ENCODE measurements around the gene CAMTA1.
A peak's percentile ranks its signal among the peaks of the same experiment; 100 is the strongest.
"Not testable (repeated sequence)": the region's sequence is repeated elsewhere in the genome, so short reads cannot be mapped to it uniquely, and the experiment has no call there.

The CAMTA1 gene

GRCh38 chr1:7587773-7588456 lies 802.7 kb downstream of the CAMTA1 start:
- no peak for DNase-seq

GRCh38 chr1:7588457-7588827 lies 803.2 kb downstream of the CAMTA1 start:
- no peak for DNase-seq

- no peak for DNase-seq
Observed at GRCh38 chr1:7589080-7589735, 804.0 kb downstream of the CAMTA1 start.

GRCh38 chr1:7589774-7590425 lies 804.6 kb downstream of the CAMTA1 start:
- no peak for DNase-seq

- no peak for DNase-seq
Observed at GRCh38 chr1:7590426-7590790, 805.2 kb downstream of the CAMTA1 start.

- no peak for DNase-seq
Observed at GRCh38 chr1:7591565-7591964, 806.3 kb downstream of the CAMTA1 start.

GRCh38 chr1:7592120-7592798 lies 807.0 kb downstream of the CAMTA1 start:
- no peak for DNase-seq

GRCh38 chr1:7594002-7594713 lies 808.9 kb downstream of the CAMTA1 start:
- DNase-seq, result peak; percentile 62

- DNase-seq, result no peak
Observed at GRCh38 chr1:7594714-7595295, 809.6 kb downstream of the CAMTA1 start.

GRCh38 chr1:7595336-7595735 lies 810.1 kb downstream of the CAMTA1 start:
- no peak for DNase-seq

- no peak for DNase-seq
Observed at GRCh38 chr1:7596126-7596965, 811.1 kb downstream of the CAMTA1 start.

- not testable (repeated sequence) for DNase-seq
Observed at GRCh38 chr1:7598058-7598457, 812.8 kb downstream of the CAMTA1 start.

- DNase-seq, result not testable (repeated sequence)
Observed at GRCh38 chr1:7604906-7605305, 819.7 kb downstream of the CAMTA1 start.

- DNase-seq, result no peak
Observed at GRCh38 chr1:7606096-7606495, 820.8 kb downstream of the CAMTA1 start.

- no peak for DNase-seq
Observed at GRCh38 chr1:7607097-7607496, 821.8 kb downstream of the CAMTA1 start.

GRCh38 chr1:7608628-7609305 lies 823.5 kb downstream of the CAMTA1 start:
- peak; percentile 94 for DNase-seq

GRCh38 chr1:7609311-7609994 lies 824.2 kb downstream of the CAMTA1 start:
- no peak for DNase-seq

GRCh38 chr1:7610106-7610731 lies 825.0 kb downstream of the CAMTA1 start:
- no peak for DNase-seq

GRCh38 chr1:7610936-7611335 lies 825.7 kb downstream of the CAMTA1 start:
- no peak for DNase-seq

- no peak for DNase-seq
Observed at GRCh38 chr1:7611421-7612010, 826.3 kb downstream of the CAMTA1 start.
